ENCODE measurements around the gene HOXA2.
A peak's percentile ranks its signal among the peaks of the same experiment; 100 is the strongest.

HOXA2 gene

GRCh38 chr7:27148756-27149641 lies 46.5 kb upstream of the HOXA2 start:
- peaks cover 0 to 50% of the 10 kb centered on the region in 2 experiments; a peak in 2 of 3 replicates for H3K36me3 ChIP-seq (ENCODE audit: control insufficient read depth in 2 of 2, insufficient read depth in 1 of 2, low read length in 2 of 2)
- no peaks in the 10 kb centered on the region for H3K9me3 ChIP-seq (ENCODE audit: control insufficient read depth, insufficient read depth, low read depth, low read length)
- peaks cover 17% of the 10 kb centered on the region for H3K4me1 ChIP-seq (ENCODE audit: control insufficient read depth, insufficient read depth, low read length)
- ChIA-PET POLR2A (interaction anchor here (0.5 to 5.6 kb wide), 16 partner anchors 8 to 1286 kb away, joined by 3 to 42 read pairs (median 4); partner anchors contain the start of genes HOXA1, HOXA10, HOXA7 and HOXA9), CTCF (interaction anchor here (0.6 to 4.3 kb wide), 20 partner anchors 8 to 1256 kb away, joined by 3 to 50 read pairs (median 4); partner anchors contain the start of gene HOXA4)
- peak overlapping the region; percentile 99 for H3K27ac ChIP-seq (ENCODE audit: extremely low read depth, low read depth, low read length)
- peak overlapping the region; percentile 59 for H3K4me3 ChIP-seq (ENCODE audit: low read depth, low read length)
- TF ChIP-seq ZNF843 (tag by site-specific recombination; IDR thresholded peaks at IDR 0.05) (peak; percentile 81), PRDM6 (tag by site-specific recombination; IDR thresholded peaks at IDR 0.05) (peak; percentile 99), ZNF639 (tag by site-specific recombination; IDR thresholded peaks at IDR 0.05) (no peak), ZNF341 (tag by site-specific recombination; IDR thresholded peaks at IDR 0.05; ENCODE audit: low read depth) (peak; percentile 19; the same call in 1 of the 2 replicates), ZNF366 (tag by site-specific recombination; conservative IDR thresholded peaks at IDR 0.05) (peak; percentile 45; the same call in 1 of the 2 replicates), KLF7 (tag by site-specific recombination; IDR thresholded peaks at IDR 0.05; ENCODE audit: borderline replicate concordance) (peak; percentile 59; the same call in 1 of the 2 replicates), GFI1B (tag by site-specific recombination; IDR thresholded peaks at IDR 0.05) (peak; percentile 71; the same call in 1 of the 2 replicates), PRDM10 (tag by site-specific recombination; IDR thresholded peaks at IDR 0.05) (peak; percentile 66), ZNF239 (tag by site-specific recombination; IDR thresholded peaks at IDR 0.05) (no peak), ZNF513 (tag by site-specific recombination; IDR thresholded peaks at IDR 0.05) (no peak), TSHZ1 (tag by site-specific recombination; IDR thresholded peaks at IDR 0.05; ENCODE audit: borderline replicate concordance) (no peak), ZNF555 (tag by site-specific recombination; conservative IDR thresholded peaks at IDR 0.05) (no peak), ZIC2 (tag by site-specific recombination; IDR thresholded peaks at IDR 0.05) (no peak), FEZF1 (tag by site-specific recombination; IDR thresholded peaks at IDR 0.05) (peak; percentile 87), ZNF488 (tag by site-specific recombination; IDR thresholded peaks at IDR 0.05) (no peak), ZNF391 (tag by site-specific recombination; IDR thresholded peaks at IDR 0.05; ENCODE audit: borderline replicate concordance, low read depth) (no peak), ZSCAN30 (tag by site-specific recombination; IDR thresholded peaks at IDR 0.05) (peak; percentile 42; the same call in 1 of the 2 replicates), ZBTB8A (tag by site-specific recombination; IDR thresholded peaks at IDR 0.05) (peak; percentile 76), ZNF426 (tag by site-specific recombination; IDR thresholded peaks at IDR 0.05) (peak; percentile 23; the same call in 1 of the 2 replicates), ZNF132 (tag by site-specific recombination; IDR thresholded peaks at IDR 0.05; ENCODE audit: borderline replicate concordance) (no peak), ZNF433 (tag by site-specific recombination; IDR thresholded peaks at IDR 0.05; ENCODE audit: low read depth) (no peak), ZXDB (tag by site-specific recombination; IDR thresholded peaks at IDR 0.05) (peak; percentile 66), HOXD13 (CRISPR knock-in tag; IDR thresholded peaks at IDR 0.05; ENCODE audit: borderline replicate concordance) (0 out of 2 replicates have a peak, but pooled peaks have one; percentile 41)

Measured in HEK293 (cell line).